ENCODE results near the gene AATK. TPM values are rescaled to one million over a fixed set of nuclear protein-coding genes. Genes with fewer than 3 reads are reported as not detected.

AATK gene
- total and polyA plus RNA-seq, 9 of the 15 experiments (the other 6 are each of a cell fraction or from before 2014, with no cell fraction given) = 0.11 to 0.55 (median 0.38) TPM; not detected in 5

DNA sequence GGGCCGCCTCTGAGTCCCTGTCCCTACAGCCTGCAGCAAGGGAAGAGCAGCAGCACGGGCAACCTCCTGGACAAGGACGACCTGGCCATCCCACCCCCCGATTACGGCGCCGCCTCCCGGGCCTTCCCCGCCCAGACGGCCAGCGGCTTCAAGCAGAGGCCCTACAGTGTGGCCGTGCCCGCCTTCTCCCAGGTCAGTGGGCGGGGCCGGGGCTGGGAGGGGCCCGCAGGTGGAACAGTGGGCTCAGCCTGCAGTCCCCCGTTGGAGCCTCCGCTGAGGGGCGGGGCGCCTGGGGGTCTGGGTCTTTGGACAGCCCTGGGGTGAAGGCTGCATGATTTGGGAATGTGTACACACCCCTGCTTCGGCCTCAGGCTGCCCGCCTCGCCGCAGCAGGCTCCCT, 59.3 kb downstream of the AATK start:
- no peak for ATAC-seq
- FAIRE-seq = no peak
- in situ Hi-C loops (cut with MboI) = no loop called here

GRCh38 chr17:81103379-81103778, 62.6 kb downstream of the AATK start:
- no peak overlapping the region for H3K4me2 ChIP-seq (ENCODE audit: insufficient read depth, low read length)
- intact Hi-C loops (cut with micrococcal nuclease) (no loop called here), in situ Hi-C loops (cut with MboI) (no loop called here)
- ChIA-PET POLR2A (interaction anchor here (0.7 kb wide), 1 partner anchor 137 kb away, joined by 4 read pairs; no protein-coding TSS in a partner anchor), CTCF (ENCODE audit: low intra/inter-chr PET ratio) (interaction anchor here (3.3 kb wide), 1 partner anchor 113 kb away, joined by 64 read pairs; the partner anchor contains the start of gene CHMP6)
- no peaks in the 10 kb centered on the region for H4K20me1 ChIP-seq (replicated peaks; ENCODE audit: control insufficient read depth, insufficient read depth, low read length)
- no peaks in the 10 kb centered on the region for H3K9me1 ChIP-seq (ENCODE audit: control insufficient read depth, insufficient read depth, low read length)
- WGBS (ENCODE audit: insufficient coverage, low coverage, missing lambda C conversion rate) = 100% methylated on average over 12 of the region's 20 CpGs
- no peaks in the 10 kb centered on the region for H3K79me2 ChIP-seq (ENCODE audit: control insufficient read depth, insufficient read depth, low read length)
- ATAC-seq = no peak
- no peak overlapping the region for H2AFZ ChIP-seq (ENCODE audit: low read depth, low read length)
- H3K4me3 ChIP-seq = no peak overlapping the region
- no peak overlapping the region for H3K27ac ChIP-seq (ENCODE audit: extremely low read depth, low read depth, low read length)
- no peaks in the 10 kb centered on the region for H3K9me3 ChIP-seq (replicated peaks; ENCODE audit: control insufficient read depth, insufficient read depth, low read depth, low read length)
- H3K27me3 ChIP-seq (ENCODE audit: control insufficient read depth in 2 of 2, insufficient read depth in 2 of 2, low read length in 2 of 2) = no peaks in the 10 kb centered on the region
- no TSS peak for BruUV-seq (replicated peaks)
- FAIRE-seq = no peak
- TF ChIP-seq EP400 (IDR thresholded peaks at IDR 0.05) (no peak), ETV6 (IDR thresholded peaks at IDR 0.05; ENCODE audit: borderline replicate concordance in 1 of 2, low read depth in 2 of 2, low read length in 1 of 2) (no peak), ETV6 (CRISPR knock-in tag; IDR thresholded peaks at IDR 0.05; ENCODE audit: borderline replicate concordance) (no peak), HNRNPK (IDR thresholded peaks at IDR 0.05; ENCODE audit: low read depth, low read length, poor library complexity, severe bottlenecking) (no peak), ZNF644 (tag; IDR thresholded peaks at IDR 0.05; ENCODE audit: low read depth) (no peak), ZNF707 (CRISPR knock-in tag; conservative IDR thresholded peaks at IDR 0.05) (no peak), PHF21A (IDR thresholded peaks at IDR 0.05; ENCODE audit: borderline replicate concordance, low read depth) (no peak)
- TF ChIP-seq, protein P1, sequence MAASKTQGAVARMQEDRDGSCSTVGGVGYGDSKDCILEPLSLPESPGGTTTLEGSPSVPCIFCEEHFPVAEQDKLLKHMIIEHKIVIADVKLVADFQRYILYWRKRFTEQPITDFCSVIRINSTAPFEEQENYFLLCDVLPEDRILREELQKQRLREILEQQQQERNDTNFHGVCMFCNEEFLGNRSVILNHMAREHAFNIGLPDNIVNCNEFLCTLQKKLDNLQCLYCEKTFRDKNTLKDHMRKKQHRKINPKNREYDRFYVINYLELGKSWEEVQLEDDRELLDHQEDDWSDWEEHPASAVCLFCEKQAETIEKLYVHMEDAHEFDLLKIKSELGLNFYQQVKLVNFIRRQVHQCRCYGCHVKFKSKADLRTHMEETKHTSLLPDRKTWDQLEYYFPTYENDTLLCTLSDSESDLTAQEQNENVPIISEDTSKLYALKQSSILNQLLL (CRISPR knock-in tag; IDR thresholded peaks at IDR 0.05; ENCODE audit: borderline replicate concordance) = no peak
- DNase-seq (ENCODE audit: extremely low read depth in 1 of 4, low spot score in 3 of 4) = no peak
- peaks cover 43% of the 10 kb centered on the region; the same call in 2 of the 3 replicates for H3K36me3 ChIP-seq (ENCODE audit: control insufficient read depth, insufficient read depth, low read length)
- 0 out of 4 replicates have a peak overlapping the region, but pooled peaks of 1 of the 2 experiments have one; percentile 1 for H3K9ac ChIP-seq (ENCODE audit: insufficient read depth in 1 of 2, low read depth in 2 of 2, low read length in 2 of 2)
- peaks cover 3 to 85% of the 10 kb centered on the region in 2 experiments; a peak in 4 of 5 replicates for H3K4me1 ChIP-seq (replicated peaks in 1 of 2; ENCODE audit: control insufficient read depth in 2 of 2, insufficient read depth in 2 of 2, low read length in 2 of 2)

More for the DNA sequence above, 59.3 kb downstream of the AATK start:
- peaks cover 7 to 81% of the 10 kb centered on the region in 2 experiments for H3K4me1 ChIP-seq (replicated peaks in 1 of 2; ENCODE audit: control insufficient read depth in 2 of 2, insufficient read depth in 2 of 2, low read length in 2 of 2)
- H3K4me3 ChIP-seq = no peak overlapping the region
- BruUV-seq (replicated peaks) = no TSS peak
- TF ChIP-seq ZNF76 (CRISPR knock-in tag; IDR thresholded peaks at IDR 0.05; ENCODE audit: borderline replicate concordance) (no peak), POLR2G (IDR thresholded peaks at IDR 0.05; ENCODE audit: low read depth, low read length) (0 out of 2 replicates have a peak, but pooled peaks have one; percentile 1)
- ChIA-PET CTCF (ENCODE audit: low intra/inter-chr PET ratio) (interaction anchor here (1.3 kb wide), 1 partner anchor 118 kb away, joined by 7 read pairs; no protein-coding TSS in a partner anchor), POLR2A (no interaction called here)
- peaks cover 38% of the 10 kb centered on the region; the same call in 1 of the 3 replicates for H3K36me3 ChIP-seq (ENCODE audit: control insufficient read depth, insufficient read depth, low read length)
- no peak overlapping the region for H3K9ac ChIP-seq (ENCODE audit: insufficient read depth in 1 of 2, low read depth in 2 of 2, low read length in 2 of 2)
- no peak for DNase-seq (ENCODE audit: extremely low read depth in 1 of 4, low spot score in 3 of 4)
- no peak overlapping the region for H3K27ac ChIP-seq (ENCODE audit: extremely low read depth, low read depth, low read length)
- no peaks in the 10 kb centered on the region for H3K9me3 ChIP-seq (replicated peaks; ENCODE audit: control insufficient read depth, insufficient read depth, low read depth, low read length)
- H4K20me1 ChIP-seq (replicated peaks; ENCODE audit: control insufficient read depth, insufficient read depth, low read length) = no peaks in the 10 kb centered on the region
- intact Hi-C loops (cut with micrococcal nuclease) = no loop called here
- 97% methylated on average over 6 of the region's 24 CpGs for WGBS (ENCODE audit: insufficient coverage, low coverage, missing lambda C conversion rate)
- H3K79me2 ChIP-seq (ENCODE audit: control insufficient read depth, insufficient read depth, low read length) = no peaks in the 10 kb centered on the region
- H2AFZ ChIP-seq (ENCODE audit: low read depth, low read length) = no peak overlapping the region
- H3K9me1 ChIP-seq (ENCODE audit: control insufficient read depth, insufficient read depth, low read length) = no peaks in the 10 kb centered on the region
- no peaks in the 10 kb centered on the region for H3K27me3 ChIP-seq (ENCODE audit: control insufficient read depth in 2 of 2, insufficient read depth in 2 of 2, low read length in 2 of 2)
- no peak overlapping the region for H3K4me2 ChIP-seq (ENCODE audit: insufficient read depth, low read length)
